OCI-LY7 (cell line): ENCODE results near the gene RPL28.

Experiments
- CTCF ChIP-seq: fragments of 200-600 bp; sonication (generic); conservative IDR thresholded peaks from 2 replicates; pipeline ENCODE4 v1.5.1; 2014; ENCODE audit warnings: mild to moderate bottlenecking, antibody characterized with exemption, low read length, moderate library complexity, mixed read lengths
- EZH2phosphoT487 ChIP-seq: fragments of 200-600 bp; sonication (generic); IDR thresholded peaks from 2 replicates; pipeline ENCODE4 v1.6.1; 2018; ENCODE audit warnings: low read depth, borderline replicate concordance, mild to moderate bottlenecking, mixed run types, antibody characterized with exemption, low read length, moderate library complexity, mixed read lengths

- TF ChIP-seq CTCF (no peak), EZH2phosphoT487 (no peak)
Measured at GRCh38 chr19:55358493-55358892, 27.2 kb upstream of the RPL28 start.
